Stimulated activated CD8-positive, alpha-beta memory T cell treated with anti-CD3 and anti-CD28 coated beads, Interleukin-4, amount 100 ng/mL, for 48 hours (primary cell): ENCODE results near the gene CAMK2B.

Experiments used
- DNase-seq: peaks from one replicate; pipeline ENCODE4 v3.0.0-alpha.2; 2020

Gene CAMK2B

GRCh38 chr7:44225566-44226395, 99.6 kb downstream of the CAMK2B start:
- no peak for DNase-seq

GRCh38 chr7:44224974-44225565, 100.3 kb downstream of the CAMK2B start:
- DNase-seq = no peak

GRCh38 chr7:44224080-44224973, 101.1 kb downstream of the CAMK2B start:
- DNase-seq = no peak

GRCh38 chr7:44223362-44224079, 101.9 kb downstream of the CAMK2B start:
- no peak for DNase-seq

- no peak for DNase-seq
Measured at GRCh38 chr7:44222776-44223261, 102.6 kb downstream of the CAMK2B start.

- no peak for DNase-seq
Measured at GRCh38 chr7:44222074-44222473, 103.3 kb downstream of the CAMK2B start.

- DNase-seq = no peak
Measured at GRCh38 chr7:44221231-44221791, 104.1 kb downstream of the CAMK2B start.

GRCh38 chr7:44220358-44221112, 104.9 kb downstream of the CAMK2B start:
- DNase-seq = no peak

- no peak for DNase-seq
Measured at GRCh38 chr7:44220046-44220357, 105.4 kb downstream of the CAMK2B start.

GRCh38 chr7:44219371-44220045, 105.9 kb downstream of the CAMK2B start:
- no peak for DNase-seq

- no peak for DNase-seq
Measured at GRCh38 chr7:44218418-44219201, 106.8 kb downstream of the CAMK2B start.

GRCh38 chr7:44217852-44218402, 107.5 kb downstream of the CAMK2B start:
- DNase-seq = no peak

- DNase-seq = no peak
Measured at GRCh38 chr7:44217223-44217714, 108.1 kb downstream of the CAMK2B start.

GRCh38 chr7:44216521-44217222, 108.7 kb downstream of the CAMK2B start:
- no peak for DNase-seq

- no peak for DNase-seq
Measured at GRCh38 chr7:44216019-44216418, 109.4 kb downstream of the CAMK2B start.

GRCh38 chr7:44215531-44215930, 109.9 kb downstream of the CAMK2B start:
- no peak for DNase-seq

- DNase-seq = no peak
Measured at GRCh38 chr7:44213877-44214388, 111.5 kb downstream of the CAMK2B start.

GRCh38 chr7:44213206-44213876, 112.1 kb downstream of the CAMK2B start:
- DNase-seq = no peak
